DOHH2 (cell line): Measurements from ENCODE around the gene COP1.

Experiments
- H3F3A ChIP-seq: fragments of 200-600 bp; sonication (generic), shearing (Covaris generic); 2 replicates; pipeline ENCODE4 v1.6.0; 2016; ENCODE audit warnings: antibody characterized with exemption, mild to moderate bottlenecking; ENCODE audit not compliant: control insufficient read depth, insufficient read depth
- H3K27ac ChIP-seq: fragments of 200-600 bp; sonication (generic); 2 replicates; pipeline ENCODE4 v1.5.1; 2014; ENCODE audit warnings: low read depth, mild to moderate bottlenecking, low read length, moderate library complexity
- H3K27me3 ChIP-seq: fragments of 200-600 bp; sonication (generic); 2 replicates; pipeline ENCODE4 v1.6.1; 2014; ENCODE audit warnings: mild to moderate bottlenecking, low read length, mixed read lengths; ENCODE audit not compliant: control insufficient read depth
- H3K36me3 ChIP-seq: fragments of 200-600 bp; sonication (generic); 2 replicates; pipeline ENCODE4 v1.6.1; 2014; ENCODE audit warnings: mild to moderate bottlenecking, low read length, moderate library complexity, mixed read lengths; ENCODE audit not compliant: control insufficient read depth
- H3K4me1 ChIP-seq: fragments of 200-600 bp; sonication (generic); 2 replicates; pipeline ENCODE4 v1.6.1; 2014; ENCODE audit warnings: mild to moderate bottlenecking, low read length, mixed read lengths; ENCODE audit not compliant: control insufficient read depth
- H3K4me2 ChIP-seq: fragments of 200-600 bp; sonication (generic); 2 replicates; pipeline ENCODE4 v1.6.0; 2014; ENCODE audit warnings: mild to moderate bottlenecking, low read length, moderate library complexity
- H3K4me3 ChIP-seq: fragments of 200-600 bp; sonication (generic); 2 replicates; pipeline ENCODE4 v1.5.1; 2014; ENCODE audit warnings: mild to moderate bottlenecking, low read length, mixed read lengths
- H3K79me2 ChIP-seq: fragments of 200-600 bp; sonication (generic); 2 replicates; pipeline ENCODE4 v1.6.1; 2014; ENCODE audit warnings: mild to moderate bottlenecking, low read length, mixed read lengths; ENCODE audit not compliant: control insufficient read depth
- H3K9me2 ChIP-seq: fragments of 200-600 bp; sonication (generic); replicated peaks from 2 replicates; pipeline ENCODE4 v1.6.1; 2014; ENCODE audit warnings: mild to moderate bottlenecking, low read length, mixed read lengths; ENCODE audit not compliant: control insufficient read depth
- H3K9me3 ChIP-seq: fragments of 200-600 bp; sonication (generic); 2 replicates; pipeline ENCODE4 v1.6.1; 2014; ENCODE audit warnings: antibody characterized with exemption, low read length, mixed read lengths; ENCODE audit not compliant: control insufficient read depth, insufficient read depth
- H4K20me1 ChIP-seq: fragments of 200-600 bp; sonication (generic); 2 replicates; pipeline ENCODE4 v1.6.0; 2014; ENCODE audit warnings: low read depth, mild to moderate bottlenecking, antibody characterized with exemption, low read length, moderate library complexity; ENCODE audit not compliant: control insufficient read depth, insufficient read depth
- CTCF ChIP-seq: fragments of 200-600 bp; sonication (generic); IDR thresholded peaks from one replicate; pipeline ENCODE4 v1.5.1; 2014; ENCODE audit warnings: antibody characterized with exemption, mild to moderate bottlenecking, low read depth, low read length; ENCODE audit not compliant: poor library complexity, severe bottlenecking
- EZH2phosphoT487 ChIP-seq: fragments of 200-600 bp; sonication (generic); IDR thresholded peaks from 2 replicates; pipeline ENCODE4 v1.6.1; 2017; ENCODE audit warnings: borderline replicate concordance, mild to moderate bottlenecking, antibody characterized with exemption, low read length, moderate library complexity, mixed read lengths

Gene COP1

GRCh38 chr1:175900171-175900570 lies 306.9 kb downstream of the COP1 start:
- Histone ChIP-seq H3K27ac (no peak overlapping the region), H3K27me3 (no peaks in the 10 kb centered on the region), H3K79me2 (no peaks in the 10 kb centered on the region)

GRCh38 chr1:175895966-175896365 lies 311.1 kb downstream of the COP1 start:
- no peak for TF ChIP-seq CTCF
- TF ChIP-seq EZH2phosphoT487 = no peak
- Histone ChIP-seq H3K4me3 (no peak overlapping the region), H4K20me1 (no peaks in the 10 kb centered on the region), H3K4me1 (no peaks in the 10 kb centered on the region), H3K27ac (no peak overlapping the region), H3F3A (no peaks in the 10 kb centered on the region), H3K36me3 (no peaks in the 10 kb centered on the region), H3K27me3 (no peaks in the 10 kb centered on the region), H3K4me2 (no peak overlapping the region), H3K9me2 (no peaks in the 10 kb centered on the region), H3K9me3 (no peaks in the 10 kb centered on the region), H3K79me2 (no peaks in the 10 kb centered on the region)

More at GRCh38 chr1:175900171-175900570, 306.9 kb downstream of the COP1 start:
- H3K36me3 ChIP-seq = no peaks in the 10 kb centered on the region
- H3K4me1 ChIP-seq = no peaks in the 10 kb centered on the region
- no peak overlapping the region for H3K4me3 ChIP-seq
- no peaks in the 10 kb centered on the region for H3K9me2 ChIP-seq
- H3K9me3 ChIP-seq = no peaks in the 10 kb centered on the region
- H3F3A ChIP-seq = no peaks in the 10 kb centered on the region
- H3K4me2 ChIP-seq = no peak overlapping the region
- no peaks in the 10 kb centered on the region for H4K20me1 ChIP-seq
- no peak for TF ChIP-seq EZH2phosphoT487
- TF ChIP-seq CTCF = no peak
